Activated naive CD4-positive, alpha-beta T cell treated with anti-CD3 and anti-CD28 coated beads for 36 hours (primary cell): Measurements from ENCODE around the gene PHLDB2. TPM values are rescaled to one million over a fixed set of nuclear protein-coding genes. Genes with fewer than 3 reads are reported as not detected.
A peak's percentile ranks its signal among the peaks of the same experiment; 100 is the strongest.

ENCODE experiments used
- CTCF ChIA-PET: fragments of 350-600 bp; sonication (Branson Sonifier 250); formaldehyde crosslinking; loops from one replicate; lab custom pipeline; 2021; ENCODE audit warnings: antibody characterized with exemption; lab: Charles Lee
- DNase-seq: peaks from one replicate; pipeline ENCODE4 v3.0.0-alpha.2; 2020
- H3K27ac Mint-ChIP-seq: one replicate; pipeline ENCODE4 v1.8.0; 2021; ENCODE audit warnings: mild to moderate bottlenecking, mixed read lengths
- H3K27me3 Mint-ChIP-seq: one replicate; pipeline ENCODE4 v1.8.0; 2021; ENCODE audit warnings: low read depth, mixed read lengths
- H3K36me3 Mint-ChIP-seq: one replicate; pipeline ENCODE4 v1.8.0; 2021; ENCODE audit warnings: low read depth, mixed read lengths
- H3K4me1 Mint-ChIP-seq: one replicate; pipeline ENCODE4 v1.8.0; 2021; ENCODE audit warnings: low read depth, mixed read lengths
- H3K4me3 Mint-ChIP-seq: one replicate; pipeline ENCODE4 v1.8.0; 2021; ENCODE audit warnings: mild to moderate bottlenecking, moderate library complexity, mixed read lengths
- H3K9me3 Mint-ChIP-seq: one replicate; pipeline ENCODE4 v1.8.0; 2021; ENCODE audit warnings: mixed read lengths
- intact Hi-C: fragments of 100-400 bp; cut with micrococcal nuclease; formaldehyde crosslinking; loops from one replicate; pipeline ENCODE4 v1.15.1; 2023
- total RNA-seq, 2 experiments: library from RNA; stranded (reverse); gene quantifications; one replicate each; pipeline ENCODE4 v1.2.3, GENCODE V29; 2021

PHLDB2 gene
- total RNA-seq, 2 experiments from 2014 or later, result 1.1 TPM

DNA sequence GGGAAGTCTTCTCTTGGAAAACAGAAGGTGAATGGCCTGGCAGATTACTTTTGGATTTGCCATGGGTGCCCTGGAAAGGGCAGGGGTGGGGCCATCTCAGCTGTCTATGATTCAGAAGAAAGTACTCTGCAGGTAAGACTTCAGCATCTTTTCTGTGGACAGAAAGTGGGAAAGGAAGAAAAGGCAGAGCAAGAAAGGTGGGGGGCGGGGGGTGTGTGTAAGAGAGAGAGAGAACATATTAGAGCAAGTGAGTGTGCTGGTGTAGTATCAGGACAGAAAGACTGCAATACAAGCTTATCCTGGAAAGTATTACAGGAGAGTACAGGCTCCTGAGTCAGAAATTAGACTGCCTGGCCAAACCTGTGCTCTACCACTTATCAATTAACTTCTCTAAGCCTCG, 145.1 kb downstream of the PHLDB2 start:
- Mint-ChIP-seq H3K4me3 (no peak overlapping the region), H3K4me1 (peaks cover 55% of the 10 kb centered on the region), H3K36me3 (no peaks in the 10 kb centered on the region), H3K9me3 (no peaks in the 10 kb centered on the region), H3K27me3 (no peaks in the 10 kb centered on the region), H3K27ac (no peak overlapping the region)
- CTCF ChIA-PET, result interaction anchor here (0.8 to 20.8 kb wide), 5 partner anchors 10 to 25 kb away, joined by 4 to 454 read pairs (median 5); partner anchors contain the start of gene ABHD10
- intact Hi-C loops, result no loop called here
- DNase-seq, result peak; percentile 30

DNA sequence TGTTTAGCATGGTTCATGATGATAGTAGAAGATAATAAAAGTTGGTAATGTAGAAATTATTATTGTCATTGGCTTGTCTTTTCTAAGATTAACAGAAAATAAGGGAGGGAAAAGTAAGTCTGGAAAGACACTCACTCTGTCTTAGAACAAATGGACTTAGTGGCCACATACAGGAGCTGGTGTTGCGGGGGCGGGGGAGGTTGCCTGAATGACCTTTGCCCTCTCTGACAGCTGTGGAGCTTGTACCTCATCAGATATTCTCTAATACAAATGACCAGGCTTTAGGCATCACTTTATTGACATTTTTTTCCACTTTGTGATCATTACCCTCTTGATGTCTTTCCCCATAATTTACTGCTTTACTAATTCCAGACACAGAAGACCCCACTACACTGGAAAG, 145.6 kb downstream of the PHLDB2 start:
- DNase-seq, result no peak
- Mint-ChIP-seq H3K27ac (no peak overlapping the region), H3K4me1 (peaks cover 52% of the 10 kb centered on the region), H3K27me3 (no peaks in the 10 kb centered on the region), H3K9me3 (no peaks in the 10 kb centered on the region), H3K4me3 (no peak overlapping the region), H3K36me3 (no peaks in the 10 kb centered on the region)
- CTCF ChIA-PET, result interaction anchor here (0.8 to 20.8 kb wide), 3 partner anchors 10 to 26 kb away, joined by 4 to 454 read pairs (median 96); partner anchors contain the start of gene ABHD10
- intact Hi-C loops, result no loop called here

- Mint-ChIP-seq H3K4me3 (no peak overlapping the region), H3K36me3 (no peaks in the 10 kb centered on the region), H3K9me3 (no peaks in the 10 kb centered on the region), H3K27ac (no peak overlapping the region), H3K4me1 (peaks cover 49% of the 10 kb centered on the region), H3K27me3 (no peaks in the 10 kb centered on the region)
- intact Hi-C loops, result no loop called here
- CTCF ChIA-PET, result interaction anchor here (0.6 to 20.8 kb wide), 4 partner anchors 10 to 405 kb away, joined by 3 to 454 read pairs (median 50); partner anchors contain the start of gene ABHD10
- no peak for DNase-seq
Observed at GRCh38 chr3:112005091-112005672, 146.1 kb downstream of the PHLDB2 start.

DNA sequence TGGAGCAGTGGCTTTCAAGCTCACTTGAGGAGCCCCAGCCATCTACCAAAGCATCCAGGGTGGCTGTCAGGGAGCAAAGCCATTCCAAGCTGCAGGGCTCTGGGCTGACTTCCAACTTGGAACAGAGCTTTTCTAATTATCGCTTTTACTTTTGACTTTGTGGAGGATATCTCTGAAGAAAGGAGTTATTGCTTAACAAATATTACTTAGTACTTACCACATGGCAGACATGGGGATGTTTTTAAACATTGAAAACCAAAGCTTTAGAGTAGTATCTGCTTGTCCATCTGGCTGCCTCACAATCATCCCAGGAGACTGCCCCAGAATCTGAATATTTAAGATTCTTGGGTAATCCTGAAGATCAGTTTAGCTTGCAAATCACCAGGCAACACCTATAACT, 148.6 kb downstream of the PHLDB2 start:
- CTCF ChIA-PET, result interaction anchor here (0.6 to 2.8 kb wide), 5 partner anchors 9 to 260 kb away, joined by 3 to 22 read pairs (median 3); no protein-coding TSS in a partner anchor
- no peaks in the 10 kb centered on the region for H3K27me3 Mint-ChIP-seq
- H3K4me3 Mint-ChIP-seq, result no peak overlapping the region
- H3K27ac Mint-ChIP-seq, result no peak overlapping the region
- no peak for DNase-seq
- no peaks in the 10 kb centered on the region for H3K9me3 Mint-ChIP-seq
- H3K4me1 Mint-ChIP-seq, result peaks cover 29% of the 10 kb centered on the region
- intact Hi-C loops, result no loop called here
- H3K36me3 Mint-ChIP-seq, result no peaks in the 10 kb centered on the region

DNA sequence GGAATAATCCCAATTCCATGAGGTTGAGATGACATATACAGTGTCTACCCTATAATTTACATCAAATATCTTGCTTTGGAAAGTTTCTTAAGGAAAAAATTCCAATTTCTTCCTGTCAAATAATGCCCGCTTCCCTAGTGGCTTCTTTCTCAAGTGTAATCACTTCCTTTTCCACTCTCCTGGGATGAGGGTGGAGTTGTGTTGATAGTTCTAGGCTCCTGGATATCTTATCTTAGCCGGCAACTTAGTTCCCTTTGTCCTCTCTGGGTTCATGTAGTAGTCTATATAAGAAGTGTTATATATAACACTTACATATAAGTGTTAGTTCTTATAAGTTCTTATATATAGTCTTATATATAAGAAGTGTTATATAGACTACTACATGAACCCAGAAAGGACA, 150.6 kb downstream of the PHLDB2 start:
- Mint-ChIP-seq H3K4me1 (peaks cover 22% of the 10 kb centered on the region), H3K27me3 (no peaks in the 10 kb centered on the region)
- CTCF ChIA-PET, result no interaction called here

GRCh38 chr3:112010636-112011035, 151.6 kb downstream of the PHLDB2 start:
- intact Hi-C loops, result no loop called here
- DNase-seq, result no peak
- Mint-ChIP-seq H3K27ac (no peak overlapping the region), H3K27me3 (no peaks in the 10 kb centered on the region), H3K4me3 (no peak overlapping the region), H3K36me3 (no peaks in the 10 kb centered on the region), H3K9me3 (no peaks in the 10 kb centered on the region), H3K4me1 (peaks cover 14% of the 10 kb centered on the region)
- CTCF ChIA-PET, result interaction anchor here (0.8 to 10.2 kb wide), 2 partner anchors 16 to 32 kb away, joined by 4 to 454 read pairs; partner anchors contain the start of gene TAGLN3

More for the DNA sequence above, 150.6 kb downstream of the PHLDB2 start:
- Mint-ChIP-seq H3K9me3 (no peaks in the 10 kb centered on the region), H3K36me3 (no peaks in the 10 kb centered on the region), H3K4me3 (no peak overlapping the region), H3K27ac (no peak overlapping the region)
- intact Hi-C loops, result no loop called here
- no peak for DNase-seq

DNA sequence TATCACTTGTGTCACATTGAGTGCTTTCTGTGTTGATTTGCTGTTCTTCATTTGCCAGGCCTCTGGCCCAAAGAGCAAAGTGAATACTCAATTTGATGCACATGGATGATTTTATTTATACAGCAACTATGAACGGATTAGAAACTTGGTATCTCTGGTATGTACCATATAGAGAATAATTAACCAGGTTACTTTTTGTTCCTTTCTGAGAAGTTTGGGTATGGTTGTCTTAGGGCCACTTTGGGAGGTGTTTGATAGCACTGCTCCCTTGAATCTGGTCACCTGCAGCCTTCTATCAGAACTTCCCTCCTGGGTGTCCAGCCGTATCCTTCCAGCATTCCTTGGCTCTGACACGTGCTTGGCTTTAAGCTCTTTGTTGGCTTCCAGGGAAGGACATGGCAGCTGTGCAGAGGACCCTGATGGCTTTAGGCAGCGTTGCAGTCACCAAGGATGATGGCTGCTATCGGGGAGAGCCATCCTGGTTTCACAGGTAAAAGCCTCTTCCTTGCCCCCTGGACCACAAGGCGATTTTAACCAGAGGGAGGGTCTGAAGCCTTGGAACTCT, 152.4 kb downstream of the PHLDB2 start:
- Mint-ChIP-seq H3K27ac (no peak overlapping the region), H3K4me1 (peaks cover 14% of the 10 kb centered on the region), H3K4me3 (no peak overlapping the region), H3K9me3 (no peaks in the 10 kb centered on the region), H3K36me3 (no peaks in the 10 kb centered on the region), H3K27me3 (no peaks in the 10 kb centered on the region)
- no peak for DNase-seq
- CTCF ChIA-PET, result interaction anchor here (0.8 to 10.2 kb wide), 5 partner anchors 16 to 342 kb away, joined by 4 to 454 read pairs (median 45); partner anchors contain the start of genes PHLDB2 and TAGLN3
- intact Hi-C loops, result no loop called here

DNA sequence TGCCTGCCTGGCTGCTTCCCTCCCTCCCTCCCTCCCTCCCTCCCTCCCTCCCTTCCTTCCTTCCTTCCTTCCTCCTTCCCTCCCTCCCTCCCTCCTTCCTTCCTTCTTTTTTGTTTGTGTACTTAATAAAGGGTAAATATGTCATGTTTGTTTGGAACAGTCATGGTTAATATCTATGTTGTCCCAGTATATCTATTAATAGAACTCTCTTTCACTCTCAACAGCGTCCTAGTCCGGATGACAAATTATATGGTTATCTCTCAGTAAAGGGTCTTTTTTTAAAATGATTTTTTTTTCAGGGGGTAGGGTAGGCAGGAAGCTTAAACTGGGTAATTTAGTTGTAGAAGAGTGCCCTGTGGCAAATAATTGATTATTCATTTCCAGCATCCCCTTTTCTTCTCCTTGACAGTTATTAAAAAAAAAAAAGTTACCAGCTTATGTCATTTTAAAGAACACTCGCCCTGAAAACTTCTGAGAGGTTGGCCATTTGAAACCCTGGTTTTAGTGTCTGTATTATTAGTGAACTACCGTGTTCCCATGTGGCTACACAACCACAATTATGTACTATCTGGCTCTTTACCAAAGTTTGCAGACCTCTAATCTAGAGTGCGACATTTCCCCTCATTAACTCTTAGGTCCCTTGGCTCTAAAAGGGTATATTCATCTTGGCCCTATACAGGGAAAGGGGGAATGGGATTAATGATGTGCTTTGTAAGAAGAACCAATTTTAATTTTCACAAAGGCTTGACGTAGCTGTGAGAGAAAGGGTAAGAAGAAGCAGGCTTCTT, 153.3 kb downstream of the PHLDB2 start:
- Mint-ChIP-seq H3K27me3 (no peaks in the 10 kb centered on the region), H3K4me3 (no peak overlapping the region), H3K36me3 (no peaks in the 10 kb centered on the region), H3K4me1 (peaks cover 17% of the 10 kb centered on the region), H3K27ac (no peak overlapping the region), H3K9me3 (no peaks in the 10 kb centered on the region)
- CTCF ChIA-PET, result interaction anchor here (0.6 to 10.2 kb wide), 28 partner anchors 14 to 1346 kb away, joined by 3 to 454 read pairs (median 6); partner anchors contain the start of genes ABHD10, PHLDB2 and TAGLN3
- no peak for DNase-seq
- intact Hi-C loops, result loop anchor here (2.0 kb wide), 1 partner anchor 152 kb away; no protein-coding TSS in a partner anchor

GRCh38 chr3:112013058-112013783, 154.2 kb downstream of the PHLDB2 start:
- Mint-ChIP-seq H3K27me3 (no peaks in the 10 kb centered on the region), H3K27ac (no peak overlapping the region), H3K9me3 (no peaks in the 10 kb centered on the region), H3K36me3 (no peaks in the 10 kb centered on the region), H3K4me3 (no peak overlapping the region), H3K4me1 (peaks cover 17% of the 10 kb centered on the region)
- intact Hi-C loops, result loop anchor here (1.0 to 2.0 kb wide), 8 partner anchors 11 to 344 kb away; no protein-coding TSS in a partner anchor
- DNase-seq, result peak; percentile 81
- CTCF ChIA-PET, result interaction anchor here (0.5 to 10.2 kb wide), 44 partner anchors 9 to 442 kb away, joined by 3 to 454 read pairs (median 4); partner anchors contain the start of genes ABHD10, PHLDB2 and TAGLN3

DNA sequence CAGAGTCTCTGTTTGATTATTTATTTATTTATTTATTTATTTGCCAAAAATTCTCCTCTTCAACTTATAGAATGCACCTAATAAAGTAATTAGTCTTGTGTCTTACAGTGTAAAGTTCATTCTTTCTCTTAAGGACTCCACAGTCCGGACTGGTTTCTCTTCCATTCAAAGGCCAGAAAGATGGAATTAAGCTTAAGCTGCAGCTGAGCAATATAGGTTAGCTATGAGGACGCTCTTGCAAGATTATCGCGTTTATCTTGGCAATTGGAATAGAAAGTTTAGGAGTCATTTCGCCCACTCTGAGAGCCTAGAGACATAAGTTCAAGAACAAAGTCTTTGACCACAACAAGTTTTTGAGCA, 154.7 kb downstream of the PHLDB2 start:
- Mint-ChIP-seq H3K27ac (no peak overlapping the region), H3K36me3 (no peaks in the 10 kb centered on the region), H3K4me3 (no peak overlapping the region), H3K27me3 (no peaks in the 10 kb centered on the region), H3K4me1 (peaks cover 17% of the 10 kb centered on the region), H3K9me3 (no peaks in the 10 kb centered on the region)
- no peak for DNase-seq
- intact Hi-C loops, result loop anchor here (1.0 to 2.0 kb wide), 8 partner anchors 11 to 344 kb away; no protein-coding TSS in a partner anchor
- CTCF ChIA-PET, result interaction anchor here (0.5 to 10.2 kb wide), 39 partner anchors 8 to 442 kb away, joined by 3 to 454 read pairs (median 5); partner anchors contain the start of genes ABHD10, PHLDB2 and TAGLN3

- DNase-seq, result no peak
- CTCF ChIA-PET, result interaction anchor here (1.3 to 10.2 kb wide), 4 partner anchors 9 to 27 kb away, joined by 3 to 454 read pairs (median 10); partner anchors contain the start of gene TAGLN3
- H3K9me3 Mint-ChIP-seq, result no peaks in the 10 kb centered on the region
- no peak overlapping the region for H3K4me3 Mint-ChIP-seq
- peaks cover 17% of the 10 kb centered on the region for H3K4me1 Mint-ChIP-seq
- no peaks in the 10 kb centered on the region for H3K36me3 Mint-ChIP-seq
- no peak overlapping the region for H3K27ac Mint-ChIP-seq
- no peaks in the 10 kb centered on the region for H3K27me3 Mint-ChIP-seq
- intact Hi-C loops, result no loop called here
Observed at GRCh38 chr3:112017091-112017490, 158.0 kb downstream of the PHLDB2 start.
